Uterus (tissue), 2 donors: ENCODE measurements around the gene IPPK.

Source experiments
- CTCF ChIP-seq, 4 experiments: fragments of 200-600 bp in 2 of 4; fragments of 450-650 bp in 2 of 4; sonication (generic) in 2 of 4; IDR thresholded peaks; one replicate each; pipeline ENCODE4 v1.5.1; 2016 to 2019; ENCODE audit warnings: antibody characterized with exemption in 4 of 4, mild to moderate bottlenecking in 2 of 4, moderate library complexity in 1 of 4
- POLR2A ChIP-seq, 2 donors: fragments of 450-650 bp; IDR thresholded peaks; one replicate each; pipeline ENCODE4 v1.6.1; 2016; ENCODE audit warnings: antibody characterized with exemption in 2 of 2, mild to moderate bottlenecking in 1 of 2, moderate library complexity in 1 of 2

GRCh38 chr9:92686954-92687353 lies 17.0 kb upstream of the IPPK start:
- TF ChIP-seq CTCF (IDR thresholded peaks at IDR 0.05) (no peak), POLR2A (IDR thresholded peaks at IDR 0.05) (no peak)
